HepG2 (cell line): ENCODE data around the gene MPV17L2. TPM values are rescaled to one million over a fixed set of nuclear protein-coding genes. Genes with fewer than 3 reads are reported as not detected.

Source experiments
- ATAC-seq: fragments of 200-7000 bp; cut with Tn5 transposase; 3 replicates; pipeline ENCODE4 v1.9.1; 2020; ENCODE audit warnings: mild to moderate bottlenecking, moderate library complexity
- BruUV-seq: library from RNA; stranded (reverse); fragments of 400-500 nt; replicated peaks from 2 replicates; lab custom pipeline; 2021; lab: Mats Ljungman, UMichigan
- CTCF ChIA-PET: fragments of 300-600 bp; formaldehyde crosslinking; extraction: SDS; loops from one replicate; lab custom pipeline; 2021; ENCODE audit warnings: low total read pairs, inconsistent platforms, low intra/inter-chr PET ratio; lab: Yijun Ruan, JAX
- POLR2A ChIA-PET: fragments of 350-600 bp; sonication (Branson Sonifier 250); formaldehyde crosslinking; loops from one replicate; lab custom pipeline; 2020; ENCODE audit warnings: antibody characterized with exemption, inconsistent platforms; lab: Yijun Ruan, JAX
- DNase-seq: peaks from one replicate; pipeline ENCODE4 v3.0.0-alpha.2; 2015; ENCODE audit warnings: low spot score
- FAIRE-seq: peaks from 3 replicates; lab custom pipeline; 2011; peaks lifted over from hg19 to GRCh38; lab: Jason Lieb, UNC
- H2AFZ ChIP-seq: one replicate; pipeline ENCODE4 v1.6.1; 2011; ENCODE audit warnings: low read length, inconsistent platforms
- H3K27ac ChIP-seq: fragments of 300-600 bp; 3 replicates; pipeline ENCODE4 v1.8.0; 2011; ENCODE audit warnings: mixed run types, mild to moderate bottlenecking, mixed read lengths, low read length, inconsistent platforms; ENCODE audit not compliant: insufficient read depth; ENCODE audit errors: extremely low read length
- H3K27me3 ChIP-seq, 2 experiments: fragments of 200-600 bp in 1 of 2; 2 replicates in 1 of 2; 3 replicates in 1 of 2; pipeline versions ENCODE4 v1.6.0 to v1.8.0; 2011; ENCODE audit warnings: low read length in 2 of 2, mild to moderate bottlenecking in 2 of 2, moderate library complexity in 2 of 2, inconsistent platforms in 1 of 2; ENCODE audit not compliant: insufficient read depth in 2 of 2, control insufficient read depth in 1 of 2
- H3K36me3 ChIP-seq, 2 experiments: fragments of 200-600 bp in 1 of 2; replicated peaks in 1 of 2; 2 replicates in 1 of 2; 3 replicates in 1 of 2; pipeline versions ENCODE4 v1.5.1 to v1.8.0; 2011; ENCODE audit warnings: low read length in 2 of 2, inconsistent platforms in 1 of 2; ENCODE audit not compliant: insufficient read depth in 2 of 2, control insufficient read depth in 1 of 2
- H3K4me1 ChIP-seq: 2 replicates; pipeline ENCODE4 v1.5.1; 2012; ENCODE audit warnings: low read length, inconsistent platforms; ENCODE audit not compliant: insufficient read depth
- H3K4me2 ChIP-seq: 2 replicates; pipeline ENCODE4 v1.6.0; 2011; ENCODE audit warnings: low read depth, low read length, inconsistent platforms
- H3K4me3 ChIP-seq, 3 experiments: fragments of 200-600 bp in 1 of 3; sonication (generic), shearing (Covaris generic) in 1 of 3; replicated peaks in 1 of 3; 2 replicates each; pipeline ENCODE4 v1.5.1; 2011 to 2016; ENCODE audit warnings: low read length in 3 of 3, inconsistent platforms in 2 of 3, low read depth in 2 of 3, mild to moderate bottlenecking in 2 of 3, control low read depth in 1 of 3, mixed read lengths in 1 of 3; ENCODE audit not compliant: insufficient read depth in 1 of 3
- H3K79me2 ChIP-seq: one replicate; pipeline ENCODE4 v1.6.1; 2011; ENCODE audit warnings: low read length, inconsistent platforms; ENCODE audit not compliant: insufficient read depth
- H3K9ac ChIP-seq: 2 replicates; pipeline ENCODE4 v1.6.0; 2011; ENCODE audit warnings: mild to moderate bottlenecking, low read depth, low read length, inconsistent platforms; ENCODE audit not compliant: insufficient read depth
- H3K9me3 ChIP-seq: 2 replicates; pipeline ENCODE4 v1.5.1; 2012; ENCODE audit warnings: mild to moderate bottlenecking, low read length
- H4K20me1 ChIP-seq: 2 replicates; pipeline ENCODE4 v1.6.0; 2011; ENCODE audit warnings: inconsistent platforms, mild to moderate bottlenecking, low read length, moderate library complexity; ENCODE audit not compliant: insufficient read depth
- HNRNPUL1 ChIP-seq: fragments of 200-400 bp; formaldehyde crosslinking; IDR thresholded peaks from 2 replicates; pipeline ENCODE4 v1.6.1; 2017; ENCODE audit warnings: low read depth, mild to moderate bottlenecking, low read length, moderate library complexity
- NFKB2 ChIP-seq: sonication (generic); formaldehyde crosslinking; IDR thresholded peaks from 2 replicates; pipeline ENCODE4 v1.4.0; 2020; ENCODE audit warnings: missing genetic modification reagents, borderline replicate concordance
- ZSCAN25 ChIP-seq: sonication (generic); formaldehyde crosslinking; IDR thresholded peaks from 2 replicates; pipeline ENCODE4 v1.8.0; 2022; ENCODE audit warnings: mild to moderate bottlenecking, missing genetic modification reagents
- WGBS: methylation state at CpG from one replicate; pipeline ENCODE4 v1.1.6; 2017; ENCODE audit warnings: low lambda C conversion rate; 5-methylcytosine and 5-hydroxymethylcytosine counted together
- in situ Hi-C: cut with HindIII; loops from 2 replicates; pipeline ENCODE4 v1.10.0; 2017; ENCODE audit warnings: low pct_unique_long_range_greater_than_20kb; ENCODE audit not compliant: extremely low pct_ligation_motif_present
- intact Hi-C: fragments of 100-400 bp; cut with micrococcal nuclease; formaldehyde crosslinking; loops from one replicate; pipeline ENCODE4 v1.10.0; 2022; ENCODE audit not compliant: unreplicated experiment
- polyA plus RNA-seq, 8 experiments: library from polyadenylated mRNA; depleted of rRNA in 3 of 8; stranded (reverse) in 7 of 8; unstranded in 1 of 8; fragments of >200 nt; fragmentation: Illumina TruSeq in 4 of 8; extraction: Trizol in 4 of 8; gene quantifications; 2 replicates each; pipeline versions ENCODE4 v1.2.1 to v1.2.3, GENCODE V29; 2011 to 2016; ENCODE audit warnings: low read depth in 4 of 8, missing spikeins in 1 of 8, mixed read lengths in 1 of 8; ENCODE audit not compliant: insufficient read depth in 1 of 8
- total RNA-seq, 5 experiments: library from RNA; depleted of rRNA; stranded (reverse); fragments of >200 nt; fragmentation: Illumina TruSeq; extraction: Trizol; gene quantifications; 2 replicates each; pipeline ENCODE4 v1.2.3, GENCODE V29; 2016; ENCODE audit warnings: low read depth in 1 of 5

The MPV17L2 gene
- total and polyA plus RNA-seq, 2 of the 13 experiments (the other 11 are each of a cell fraction or from before 2014, with no cell fraction given): 13.6 to 16.7 TPM

DNA sequence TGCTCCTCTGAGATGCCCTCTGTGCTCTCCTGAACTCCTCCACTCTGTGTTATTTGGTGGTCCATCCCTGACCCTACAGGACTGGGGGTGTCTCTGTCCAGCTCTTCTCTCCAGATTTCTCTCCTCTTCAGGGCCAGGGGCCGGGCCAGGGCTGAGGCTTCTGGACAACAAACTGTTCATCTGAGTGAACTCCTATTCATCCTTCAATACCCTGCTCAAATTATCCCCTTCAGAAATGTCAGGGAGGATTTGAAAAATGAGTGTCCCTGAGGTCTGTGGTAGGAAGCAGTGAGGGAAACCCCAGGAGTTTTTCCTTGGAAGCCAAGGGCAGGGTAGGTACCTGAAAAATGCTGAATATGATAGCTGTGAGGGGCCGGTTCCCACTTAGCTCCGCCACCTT lies 25.6 kb downstream of the MPV17L2 start:
- Histone ChIP-seq H3K27ac (no peak overlapping the region), H3K4me2 (no peak overlapping the region), H3K4me1 (peaks cover 22% of the 10 kb centered on the region), H3K9ac (no peak overlapping the region), H3K27me3 (peaks cover 4 to 15% of the 10 kb centered on the region in 2 experiments; a peak in 3 of 5 replicates), H3K36me3 (no peaks in the 10 kb centered on the region), H3K4me3 (no peak overlapping the region), H3K79me2 (no peaks in the 10 kb centered on the region), H2AFZ (no peak overlapping the region), H4K20me1 (no peaks in the 10 kb centered on the region), H3K9me3 (no peaks in the 10 kb centered on the region)
- intact Hi-C loops: no loop called here
- DNase-seq (no peak), ATAC-seq (no peak), FAIRE-seq (no peak)
- POLR2A ChIA-PET: no interaction called here
- CTCF ChIA-PET: no interaction called here
- TF ChIP-seq HNRNPUL1: no peak
- 13% methylated on average over 3 of the region's 3 CpGs for WGBS
- in situ Hi-C loops: no loop called here
- BruUV-seq: no TSS peak

DNA sequence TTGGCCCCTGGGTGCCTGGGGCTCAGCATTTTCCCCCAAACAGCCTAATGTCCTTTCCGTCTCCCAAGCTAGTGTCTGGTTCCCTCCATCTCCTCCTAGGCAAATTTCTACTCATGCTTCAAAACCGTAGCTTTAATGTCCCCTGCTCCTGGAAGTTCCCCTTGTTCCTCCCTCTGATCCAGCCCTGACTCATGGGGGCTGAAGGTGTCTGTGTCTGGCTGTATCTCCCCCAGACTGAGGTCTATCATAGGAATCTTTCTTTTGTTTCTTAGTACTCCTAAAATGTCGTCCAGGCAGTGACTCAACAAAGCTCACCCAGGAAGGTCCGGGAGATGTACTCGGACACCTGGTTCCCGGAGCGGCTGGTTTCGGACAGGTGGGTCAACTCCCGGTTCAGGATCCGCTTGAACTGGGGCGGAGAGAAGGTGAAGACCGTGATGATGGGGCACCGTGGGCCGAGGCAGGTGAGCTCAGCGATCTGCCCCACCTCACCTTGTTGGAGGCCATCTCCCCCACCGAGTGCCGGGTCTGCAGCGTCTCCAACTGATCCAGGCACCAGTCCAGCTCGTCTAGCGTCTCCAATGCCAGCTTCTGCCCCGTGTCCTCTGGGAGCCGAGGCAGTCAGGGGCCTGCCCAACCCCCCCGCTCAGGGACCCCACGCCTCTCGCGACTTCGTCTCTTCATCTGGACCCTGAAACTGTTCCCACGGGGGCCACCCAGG lies 27.1 kb downstream of the MPV17L2 start:
- H3K79me2 ChIP-seq: no peaks in the 10 kb centered on the region
- DNase-seq: no peak
- no peak overlapping the region for H2AFZ ChIP-seq
- in situ Hi-C loops: no loop called here
- H4K20me1 ChIP-seq: no peaks in the 10 kb centered on the region
- H3K9ac ChIP-seq: no peak overlapping the region
- H3K4me1 ChIP-seq: peaks cover 33% of the 10 kb centered on the region
- CTCF ChIA-PET: no interaction called here
- 56% methylated on average over 22 of the region's 28 CpGs for WGBS
- no TSS peak for BruUV-seq
- intact Hi-C loops: no loop called here
- no peak for FAIRE-seq
- H3K4me2 ChIP-seq: no peak overlapping the region
- POLR2A ChIA-PET: no interaction called here
- peaks cover 4 to 15% of the 10 kb centered on the region in 2 experiments; a peak in 3 of 5 replicates for H3K27me3 ChIP-seq
- TF ChIP-seq ZSCAN25 (CRISPR knock-in tag): no peak
- TF ChIP-seq NFKB2 (CRISPR knock-in tag): 0 out of 2 replicates have a peak, but pooled peaks have one; percentile 24
- no peak for ATAC-seq
- H3K27ac ChIP-seq: no peak overlapping the region
- no peaks in the 10 kb centered on the region for H3K36me3 ChIP-seq
- H3K4me3 ChIP-seq: no peak overlapping the region
- no peaks in the 10 kb centered on the region for H3K9me3 ChIP-seq
